HUES6 (cell line): ENCODE measurements around the gene ARMS2.

Experiments used
- H3K27ac ChIP-seq: 2 replicates; pipeline ENCODE4 v1.7.0; 2013; ENCODE audit warnings: low read depth, mild to moderate bottlenecking, low read length, inconsistent platforms
- H3K27me3 ChIP-seq: 2 replicates; pipeline ENCODE4 v1.6.1; 2013; ENCODE audit warnings: low read length; ENCODE audit not compliant: control insufficient read depth, insufficient read depth
- H3K36me3 ChIP-seq: 2 replicates; pipeline ENCODE4 v1.6.1; 2013; ENCODE audit warnings: low read length; ENCODE audit not compliant: control insufficient read depth, insufficient read depth
- H3K4me1 ChIP-seq: 2 replicates; pipeline ENCODE4 v1.6.1; 2013; ENCODE audit warnings: low read length; ENCODE audit not compliant: control insufficient read depth, insufficient read depth
- H3K4me3 ChIP-seq: 2 replicates; pipeline ENCODE4 v1.5.1; 2013; ENCODE audit warnings: low read depth, low read length
- H3K9ac ChIP-seq: one replicate; pipeline ENCODE4 v1.6.1; 2013; ENCODE audit warnings: mild to moderate bottlenecking, low read length
- H3K9me3 ChIP-seq: 2 replicates; pipeline ENCODE4 v1.6.1; 2013; ENCODE audit warnings: low read depth, low read length; ENCODE audit not compliant: control insufficient read depth, insufficient read depth

Gene ARMS2

GRCh38 chr10:122454603-122455080, at the start of gene ARMS2:
ARMS2 (plus strand) TSS chr10:122454653; CDS start chr10:122454728, 75 bp downstream.
- no peak within 1 kb of the TSS for H3K4me3 ChIP-seq
- peaks cover 18% of the 10 kb centered on the region for H3K27me3 ChIP-seq
- no peaks in the 10 kb centered on the region for H3K36me3 ChIP-seq
- 0 out of 2 replicates have a peak, but pooled peaks cover 2% of the 10 kb centered on the region for H3K4me1 ChIP-seq
- H3K9ac ChIP-seq, result no peak within 1 kb of the TSS
- no peak within 1 kb of the TSS for H3K27ac ChIP-seq
- no peaks in the 10 kb centered on the region for H3K9me3 ChIP-seq

- Histone ChIP-seq H3K9ac (no peak overlapping the region), H3K4me3 (no peak overlapping the region), H3K36me3 (peaks cover 29% of the 10 kb centered on the region; the same call in 1 of the 2 replicates), H3K4me1 (no peaks in the 10 kb centered on the region), H3K27me3 (no peaks in the 10 kb centered on the region), H3K9me3 (no peaks in the 10 kb centered on the region), H3K27ac (no peak overlapping the region)
These were observed 46.9 kb upstream of the ARMS2 start for GRCh38 chr10:122407375-122408125.

- Histone ChIP-seq H3K9ac (no peak overlapping the region), H3K27me3 (no peaks in the 10 kb centered on the region), H3K4me1 (no peaks in the 10 kb centered on the region), H3K9me3 (no peaks in the 10 kb centered on the region), H3K36me3 (peaks cover 25% of the 10 kb centered on the region), H3K27ac (no peak overlapping the region), H3K4me3 (no peak overlapping the region)
These were observed 41.1 kb upstream of the ARMS2 start for GRCh38 chr10:122413327-122413726.

- Histone ChIP-seq H3K9me3 (no peaks in the 10 kb centered on the region), H3K9ac (no peak overlapping the region), H3K4me3 (no peak overlapping the region), H3K27me3 (no peaks in the 10 kb centered on the region), H3K27ac (no peak overlapping the region), H3K4me1 (no peaks in the 10 kb centered on the region), H3K36me3 (peaks cover 36% of the 10 kb centered on the region)
These were observed 36.8 kb upstream of the ARMS2 start for GRCh38 chr10:122417667-122418066.

GRCh38 chr10:122419016-122419415, 35.4 kb upstream of the ARMS2 start:
- Histone ChIP-seq H3K36me3 (peaks cover 36% of the 10 kb centered on the region), H3K4me1 (no peaks in the 10 kb centered on the region), H3K9me3 (no peaks in the 10 kb centered on the region), H3K4me3 (no peak overlapping the region), H3K9ac (no peak overlapping the region), H3K27ac (no peak overlapping the region), H3K27me3 (no peaks in the 10 kb centered on the region)

- no peaks in the 10 kb centered on the region for H3K4me1 ChIP-seq
- H3K9me3 ChIP-seq, result no peaks in the 10 kb centered on the region
- no peak overlapping the region for H3K27ac ChIP-seq
- H3K27me3 ChIP-seq, result no peaks in the 10 kb centered on the region
- no peak overlapping the region for H3K4me3 ChIP-seq
- no peak overlapping the region for H3K9ac ChIP-seq
- peaks cover 29% of the 10 kb centered on the region for H3K36me3 ChIP-seq
These were observed 34.4 kb upstream of the ARMS2 start for GRCh38 chr10:122419876-122420623.

- Histone ChIP-seq H3K27me3 (no peaks in the 10 kb centered on the region), H3K36me3 (peaks cover 25% of the 10 kb centered on the region), H3K4me3 (no peak overlapping the region), H3K9ac (no peak overlapping the region), H3K9me3 (no peaks in the 10 kb centered on the region), H3K4me1 (no peaks in the 10 kb centered on the region), H3K27ac (no peak overlapping the region)
These were observed 33.8 kb upstream of the ARMS2 start for GRCh38 chr10:122420624-122421007.

GRCh38 chr10:122421054-122421625, 33.3 kb upstream of the ARMS2 start:
- Histone ChIP-seq H3K4me1 (no peaks in the 10 kb centered on the region), H3K9ac (no peak overlapping the region), H3K27ac (no peak overlapping the region), H3K36me3 (peaks cover 20% of the 10 kb centered on the region), H3K9me3 (no peaks in the 10 kb centered on the region), H3K27me3 (no peaks in the 10 kb centered on the region), H3K4me3 (no peak overlapping the region)

- H3K27ac ChIP-seq, result no peak overlapping the region
These were observed 32.7 kb upstream of the ARMS2 start for GRCh38 chr10:122421742-122422141.

GRCh38 chr10:122422266-122422989, 32.0 kb upstream of the ARMS2 start:
- Histone ChIP-seq H3K9ac (no peak overlapping the region), H3K27ac (no peak overlapping the region), H3K9me3 (no peaks in the 10 kb centered on the region), H3K27me3 (no peaks in the 10 kb centered on the region), H3K4me1 (no peaks in the 10 kb centered on the region), H3K36me3 (peaks cover 17% of the 10 kb centered on the region), H3K4me3 (no peak overlapping the region)

More at GRCh38 chr10:122421742-122422141, 32.7 kb upstream of the ARMS2 start:
- no peaks in the 10 kb centered on the region for H3K9me3 ChIP-seq
- H3K27me3 ChIP-seq, result no peaks in the 10 kb centered on the region
- peaks cover 17% of the 10 kb centered on the region for H3K36me3 ChIP-seq
- no peak overlapping the region for H3K4me3 ChIP-seq
- H3K9ac ChIP-seq, result no peak overlapping the region
- H3K4me1 ChIP-seq, result no peaks in the 10 kb centered on the region
